Stimulated activated naive CD4-positive, alpha-beta T cell (primary cell): ENCODE measurements around the gene HDAC4.
A peak's percentile ranks its signal among the peaks of the same experiment; 100 is the strongest.

ENCODE experiments used
- DNase-seq, 6 experiments: peaks; one replicate each; lab custom pipeline; 2025; lab: John Stamatoyannopoulos, UW

The HDAC4 gene

GRCh38 chr2:239369631-239370161, 31.1 kb downstream of the HDAC4 start:
- DNase-seq = peak; percentile 60 to 96 (median 84)

GRCh38 chr2:239368906-239369552, 31.8 kb downstream of the HDAC4 start:
- DNase-seq = no peak

GRCh38 chr2:239368321-239368720, 32.5 kb downstream of the HDAC4 start:
- no peak for DNase-seq

- DNase-seq = no peak
Observed at GRCh38 chr2:239366740-239367139, 34.1 kb downstream of the HDAC4 start.

- no peak for DNase-seq
Observed at GRCh38 chr2:239365782-239366435, 34.9 kb downstream of the HDAC4 start.

GRCh38 chr2:239365071-239365781, 35.6 kb downstream of the HDAC4 start:
- DNase-seq = no peak

- DNase-seq = peak in 1 of 6 experiments; percentile 22
Observed at GRCh38 chr2:239363946-239364637, 36.7 kb downstream of the HDAC4 start.

GRCh38 chr2:239362507-239362906, 38.3 kb downstream of the HDAC4 start:
- DNase-seq = no peak

GRCh38 chr2:239361311-239361642, 39.5 kb downstream of the HDAC4 start:
- no peak for DNase-seq

- DNase-seq = no peak
Observed at GRCh38 chr2:239360421-239361310, 40.2 kb downstream of the HDAC4 start.

GRCh38 chr2:239360008-239360407, 40.8 kb downstream of the HDAC4 start:
- DNase-seq = no peak

- DNase-seq = no peak
Observed at GRCh38 chr2:239359196-239359912, 41.5 kb downstream of the HDAC4 start.

GRCh38 chr2:239358062-239358754, 42.6 kb downstream of the HDAC4 start:
- no peak for DNase-seq

- DNase-seq = no peak
Observed at GRCh38 chr2:239355724-239356123, 45.1 kb downstream of the HDAC4 start.

- no peak for DNase-seq
Observed at GRCh38 chr2:239355139-239355538, 45.7 kb downstream of the HDAC4 start.

GRCh38 chr2:239354791-239355136, 46.1 kb downstream of the HDAC4 start:
- no peak for DNase-seq

GRCh38 chr2:239354132-239354790, 46.6 kb downstream of the HDAC4 start:
- no peak for DNase-seq

GRCh38 chr2:239353692-239354091, 47.1 kb downstream of the HDAC4 start:
- DNase-seq = no peak

GRCh38 chr2:239351687-239352086, 49.1 kb downstream of the HDAC4 start:
- DNase-seq = no peak
